H7 (cell line): ENCODE data around the gene GALR1. TPM values are rescaled to one million over a fixed set of nuclear protein-coding genes. Genes with fewer than 3 reads are reported as not detected.
A peak's percentile ranks its signal among the peaks of the same experiment; 100 is the strongest.
"Not testable (repeated sequence)": the region's sequence is repeated elsewhere in the genome, so short reads cannot be mapped to it uniquely, and the experiment has no call there.

Experiments used
- DNase-seq: peaks from one replicate; pipeline ENCODE4 v3.0.0; 2012
- H3K27me3 ChIP-seq: 2 replicates; pipeline ENCODE4 v1.6.0; 2011; ENCODE audit warnings: mild to moderate bottlenecking, low read length; ENCODE audit not compliant: control insufficient read depth, insufficient read depth
- H3K36me3 ChIP-seq: replicated peaks from 2 replicates; pipeline ENCODE4 v1.5.1; 2011; ENCODE audit warnings: low read length; ENCODE audit not compliant: control insufficient read depth, insufficient read depth
- H3K4me3 ChIP-seq: 2 replicates; pipeline ENCODE4 v1.5.1; 2011; ENCODE audit warnings: low read depth, mild to moderate bottlenecking, control low read depth, low read length, moderate library complexity; ENCODE audit not compliant: insufficient read depth
- total RNA-seq: library from RNA; depleted of rRNA; stranded (reverse); fragments of >200 nt; shearing (Covaris generic); gene quantifications from 2 replicates; pipeline ENCODE4 v1.2.3, GENCODE V29; 2014

Gene GALR1
- total RNA-seq, 1 experiment from 2014 or later: 0.17 TPM

GRCh38 chr18:77223653-77224052 is 26.0 kb upstream of the GALR1 start:
- no peak overlapping the region for H3K4me3 ChIP-seq
- no peaks in the 10 kb centered on the region for H3K27me3 ChIP-seq
- DNase-seq: no peak
- no peaks in the 10 kb centered on the region for H3K36me3 ChIP-seq

- Histone ChIP-seq H3K36me3 (no peaks in the 10 kb centered on the region), H3K27me3 (no peaks in the 10 kb centered on the region), H3K4me3 (no peak overlapping the region)
- DNase-seq: no peak
These were observed 19.0 kb upstream of the GALR1 start for GRCh38 chr18:77230645-77231044.

- Histone ChIP-seq H3K36me3 (no peaks in the 10 kb centered on the region), H3K27me3 (no peaks in the 10 kb centered on the region), H3K4me3 (no peak overlapping the region)
- no peak for DNase-seq
These were observed 14.9 kb upstream of the GALR1 start for GRCh38 chr18:77234504-77235365.

- H3K36me3 ChIP-seq, H3K27me3 ChIP-seq, DNase-seq, H3K4me3 ChIP-seq: not testable (repeated sequence)
These were observed 10.4 kb upstream of the GALR1 start for GRCh38 chr18:77239285-77239684.

GRCh38 chr18:77248873-77249568 is 627 bp upstream of the GALR1 start:
- DNase-seq: peak; percentile 44
- Histone ChIP-seq H3K27me3 (peaks cover 44% of the 10 kb centered on the region), H3K4me3 (peak overlapping the region; percentile 60), H3K36me3 (no peaks in the 10 kb centered on the region)

GRCh38 chr18:77250501-77250925 is 865 bp downstream of the GALR1 start:
- H3K27me3 ChIP-seq: peaks cover 44% of the 10 kb centered on the region
- peak overlapping the region; percentile 60 for H3K4me3 ChIP-seq
- peak; percentile 74 for DNase-seq
- H3K36me3 ChIP-seq: no peaks in the 10 kb centered on the region

GRCh38 chr18:77250926-77251729 is 1.5 kb downstream of the GALR1 start:
- Histone ChIP-seq H3K36me3 (no peaks in the 10 kb centered on the region), H3K4me3 (peak overlapping the region; percentile 60), H3K27me3 (peaks cover 44% of the 10 kb centered on the region)
- DNase-seq: peak; percentile 80

GRCh38 chr18:77251730-77252050 is 2.0 kb downstream of the GALR1 start:
- no peak for DNase-seq
- H3K4me3 ChIP-seq: peak overlapping the region; percentile 60

GRCh38 chr18:77254711-77255405 is 5.2 kb downstream of the GALR1 start:
- Histone ChIP-seq H3K4me3 (no peak overlapping the region), H3K36me3 (no peaks in the 10 kb centered on the region), H3K27me3 (peaks cover 28% of the 10 kb centered on the region)
- no peak for DNase-seq

More at GRCh38 chr18:77251730-77252050, 2.0 kb downstream of the GALR1 start:
- H3K36me3 ChIP-seq: no peaks in the 10 kb centered on the region
- peaks cover 44% of the 10 kb centered on the region for H3K27me3 ChIP-seq

- no peak for DNase-seq
- H3K36me3 ChIP-seq: no peaks in the 10 kb centered on the region
These were observed 5.9 kb downstream of the GALR1 start for GRCh38 chr18:77255426-77256105.

GRCh38 chr18:77262643-77263465 is 13.2 kb downstream of the GALR1 start:
- DNase-seq: no peak
- no peaks in the 10 kb centered on the region for H3K27me3 ChIP-seq
- H3K4me3 ChIP-seq: no peak overlapping the region

More at GRCh38 chr18:77255426-77256105, 5.9 kb downstream of the GALR1 start:
- Histone ChIP-seq H3K4me3 (no peak overlapping the region), H3K27me3 (peaks cover 21% of the 10 kb centered on the region)

GRCh38 chr18:77263466-77263763 is 13.8 kb downstream of the GALR1 start:
- no peak for DNase-seq
- Histone ChIP-seq H3K4me3 (no peak overlapping the region), H3K36me3 (no peaks in the 10 kb centered on the region), H3K27me3 (no peaks in the 10 kb centered on the region)

More at GRCh38 chr18:77262643-77263465, 13.2 kb downstream of the GALR1 start:
- no peaks in the 10 kb centered on the region for H3K36me3 ChIP-seq

GRCh38 chr18:77267969-77268368 is 18.3 kb downstream of the GALR1 start:
- Histone ChIP-seq H3K4me3 (no peak overlapping the region), H3K27me3 (no peaks in the 10 kb centered on the region), H3K36me3 (no peaks in the 10 kb centered on the region)
- no peak for DNase-seq
